Measurements from ENCODE around the gene EFHD2.

- TF ChIP-seq POLR2A (IDR thresholded peaks at IDR 0.05; ENCODE audit: low read depth) (no peak), CTCF (IDR thresholded peaks at IDR 0.05) (no peak), EP300 (IDR thresholded peaks at IDR 0.05) (no peak), POLR2AphosphoS5 (IDR thresholded peaks at IDR 0.05) (no peak)
These were observed 47.0 kb upstream of the EFHD2 start for GRCh38 chr1:15362737-15363128.

Data from esophagus muscularis mucosa (tissue), 4 donors.